ENCODE results near the gene FAM222A. TPM values are rescaled to one million over a fixed set of nuclear protein-coding genes. Genes with fewer than 3 reads are reported as not detected.

Gene FAM222A
- total and polyA plus RNA-seq, 2 experiments from 2014 or later, result 0.97 TPM; not detected in 1

GRCh38 chr12:109682708-109683060 is 30.9 kb upstream of the FAM222A start:
- H3K79me2 ChIP-seq (ENCODE audit: insufficient read depth), result no peaks in the 10 kb centered on the region
- H3K27ac ChIP-seq, result no peak overlapping the region
- no peaks in the 10 kb centered on the region for H3K9me2 ChIP-seq (ENCODE audit: insufficient read depth)
- no peaks in the 10 kb centered on the region for H4K20me1 ChIP-seq (ENCODE audit: insufficient read depth)
- H3K9me3 ChIP-seq (ENCODE audit: low read depth), result no peaks in the 10 kb centered on the region
- in situ Hi-C loops (cut with MboI), result no loop called here
- H3K4me3 ChIP-seq, result no peak overlapping the region
- TF ChIP-seq EZH2 (IDR thresholded peaks at IDR 0.05; ENCODE audit: insufficient read depth, poor library complexity, severe bottlenecking), result no peak
- TF ChIP-seq EZH2phosphoT487 (IDR thresholded peaks at IDR 0.05; ENCODE audit: insufficient read depth, low read depth), result no peak
- H3K4me2 ChIP-seq (ENCODE audit: unreplicated experiment), result no peak overlapping the region
- no peaks in the 10 kb centered on the region for H3F3A ChIP-seq (ENCODE audit: insufficient read depth)
- no peak for DNase-seq
- H3K27me3 ChIP-seq (replicated peaks; ENCODE audit: insufficient read depth), result peaks cover 7% of the 10 kb centered on the region; the same call in 1 of the 2 replicates
- no peaks in the 10 kb centered on the region for H3K4me1 ChIP-seq (ENCODE audit: insufficient read depth)
- no peak overlapping the region for H2AFZ ChIP-seq
- no peaks in the 10 kb centered on the region for H3K36me3 ChIP-seq (ENCODE audit: low read depth)
- H3K9ac ChIP-seq, result no peak overlapping the region
- WGBS, 2 experiments (ENCODE audit: low coverage in 1 of 2, low lambda C conversion rate in 2 of 2, missing lambda C conversion rate in 2 of 2), result 39 to 44% methylated on average over 1 of the region's 1 CpG

GRCh38 chr12:109683316-109683715 is 30.3 kb upstream of the FAM222A start:
- Histone ChIP-seq H3K27ac (no peak overlapping the region), H3K9ac (no peak overlapping the region), H3K4me2 (ENCODE audit: unreplicated experiment) (no peak overlapping the region), H4K20me1 (ENCODE audit: insufficient read depth) (no peaks in the 10 kb centered on the region), H3K9me3 (ENCODE audit: low read depth) (no peaks in the 10 kb centered on the region), H2AFZ (no peak overlapping the region), H3K79me2 (ENCODE audit: insufficient read depth) (no peaks in the 10 kb centered on the region), H3K4me1 (ENCODE audit: insufficient read depth) (no peaks in the 10 kb centered on the region), H3K9me2 (ENCODE audit: insufficient read depth) (no peaks in the 10 kb centered on the region), H3F3A (ENCODE audit: insufficient read depth) (no peaks in the 10 kb centered on the region), H3K4me3 (no peak overlapping the region), H3K27me3 (replicated peaks; ENCODE audit: insufficient read depth) (peaks cover 7% of the 10 kb centered on the region; the same call in 1 of the 2 replicates), H3K36me3 (ENCODE audit: low read depth) (no peaks in the 10 kb centered on the region)
- TF ChIP-seq EZH2phosphoT487 (IDR thresholded peaks at IDR 0.05; ENCODE audit: insufficient read depth, low read depth) (no peak), EZH2 (IDR thresholded peaks at IDR 0.05; ENCODE audit: insufficient read depth, poor library complexity, severe bottlenecking) (no peak)
- no peak for DNase-seq
- in situ Hi-C loops (cut with MboI), result no loop called here

GRCh38 chr12:109685574-109686447 is 27.8 kb upstream of the FAM222A start:
- Histone ChIP-seq H3K4me2 (ENCODE audit: unreplicated experiment) (no peak overlapping the region), H3K27ac (no peak overlapping the region), H3K4me3 (no peak overlapping the region), H3K36me3 (ENCODE audit: low read depth) (no peaks in the 10 kb centered on the region), H3K9me3 (ENCODE audit: low read depth) (no peaks in the 10 kb centered on the region), H3K27me3 (replicated peaks; ENCODE audit: insufficient read depth) (no peaks in the 10 kb centered on the region; the same call in 1 of the 2 replicates), H3K9ac (no peak overlapping the region), H3K9me2 (ENCODE audit: insufficient read depth) (no peaks in the 10 kb centered on the region), H3K4me1 (ENCODE audit: insufficient read depth) (no peaks in the 10 kb centered on the region), H2AFZ (no peak overlapping the region), H3F3A (ENCODE audit: insufficient read depth) (no peaks in the 10 kb centered on the region), H3K79me2 (ENCODE audit: insufficient read depth) (no peaks in the 10 kb centered on the region), H4K20me1 (ENCODE audit: insufficient read depth) (no peaks in the 10 kb centered on the region)
- no peak for DNase-seq
- 66 to 69% methylated on average over 10 of the region's 10 CpGs for WGBS, 2 experiments (ENCODE audit: low coverage in 1 of 2, low lambda C conversion rate in 2 of 2, missing lambda C conversion rate in 2 of 2)
- TF ChIP-seq EZH2phosphoT487 (IDR thresholded peaks at IDR 0.05; ENCODE audit: insufficient read depth, low read depth) (no peak), EZH2 (IDR thresholded peaks at IDR 0.05; ENCODE audit: insufficient read depth, poor library complexity, severe bottlenecking) (no peak)
- in situ Hi-C loops (cut with MboI), result no loop called here

GRCh38 chr12:109686523-109686922 is 27.1 kb upstream of the FAM222A start:
- H2AFZ ChIP-seq, result no peak overlapping the region
- H3K4me2 ChIP-seq (ENCODE audit: unreplicated experiment), result no peak overlapping the region
- no peaks in the 10 kb centered on the region for H3K4me1 ChIP-seq (ENCODE audit: insufficient read depth)
- H3K9me2 ChIP-seq (ENCODE audit: insufficient read depth), result no peaks in the 10 kb centered on the region
- no peaks in the 10 kb centered on the region for H3K36me3 ChIP-seq (ENCODE audit: low read depth)
- H3K27ac ChIP-seq, result no peak overlapping the region
- no peak for TF ChIP-seq EZH2phosphoT487 (IDR thresholded peaks at IDR 0.05; ENCODE audit: insufficient read depth, low read depth)
- no peak for TF ChIP-seq EZH2 (IDR thresholded peaks at IDR 0.05; ENCODE audit: insufficient read depth, poor library complexity, severe bottlenecking)
- no peaks in the 10 kb centered on the region for H3F3A ChIP-seq (ENCODE audit: insufficient read depth)
- DNase-seq, result no peak
- 69 to 70% methylated on average over 7 of the region's 7 CpGs for WGBS, 2 experiments (ENCODE audit: low coverage in 1 of 2, low lambda C conversion rate in 2 of 2, missing lambda C conversion rate in 2 of 2)
- H3K9ac ChIP-seq, result no peak overlapping the region
- H3K4me3 ChIP-seq, result no peak overlapping the region
- H3K27me3 ChIP-seq (replicated peaks; ENCODE audit: insufficient read depth), result no peaks in the 10 kb centered on the region; the same call in 1 of the 2 replicates
- H4K20me1 ChIP-seq (ENCODE audit: insufficient read depth), result no peaks in the 10 kb centered on the region
- in situ Hi-C loops (cut with MboI), result no loop called here
- no peaks in the 10 kb centered on the region for H3K79me2 ChIP-seq (ENCODE audit: insufficient read depth)
- H3K9me3 ChIP-seq (ENCODE audit: low read depth), result no peaks in the 10 kb centered on the region

Measured in GM23248 (cell line).